Epithelial cell of proximal tubule (primary cell): ENCODE results near the gene DGKB. TPM values are rescaled to one million over a fixed set of nuclear protein-coding genes. Genes with fewer than 3 reads are reported as not detected.

Experiments used
- DNase-seq: peaks from one replicate; pipeline ENCODE4 v3.0.0-alpha.2; 2011; ENCODE audit warnings: low read depth
- H3K4me3 ChIP-seq: 2 replicates; pipeline ENCODE4 v1.5.1; 2011; ENCODE audit warnings: low read depth, mild to moderate bottlenecking, low read length
- CTCF ChIP-seq: conservative IDR thresholded peaks from 2 replicates; pipeline ENCODE4 v1.5.1; 2012; ENCODE audit warnings: low read depth, mild to moderate bottlenecking, low read length
- total RNA-seq: library from RNA; depleted of rRNA; stranded (reverse); fragments of >200 nt; gene quantifications from 2 replicates; pipeline ENCODE4 v1.2.3, GENCODE V29; 2015

The DGKB gene
- total RNA-seq, 1 donor from 2014 or later = 0.69 TPM

- no peak for TF ChIP-seq CTCF
- DNase-seq = no peak
- no peak overlapping the region for H3K4me3 ChIP-seq
Measured at GRCh38 chr7:14854471-14854870, 48.1 kb downstream of the DGKB start.

DNA sequence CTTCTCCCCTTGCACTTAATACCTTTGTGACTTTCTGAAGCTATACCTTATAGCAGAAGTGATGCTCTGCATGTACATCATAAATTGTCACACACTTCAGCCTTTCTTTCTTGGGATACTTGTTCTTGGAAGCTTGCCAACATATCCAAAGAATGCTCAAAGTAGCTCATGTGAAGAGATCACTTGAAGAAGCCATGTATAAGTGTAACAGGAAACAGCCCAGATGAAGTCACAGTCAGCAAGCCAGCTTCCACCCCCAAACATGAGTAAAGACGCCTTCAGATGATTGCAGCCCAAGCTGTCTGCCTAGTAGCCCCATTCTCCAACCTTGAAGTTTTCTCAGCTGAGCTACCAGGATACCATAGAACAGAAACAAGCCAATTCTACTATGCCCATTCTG is 50.9 kb downstream of the DGKB start:
- TF ChIP-seq CTCF = no peak
- no peak overlapping the region for H3K4me3 ChIP-seq
- no peak for DNase-seq

GRCh38 chr7:14850039-14850438 is 52.5 kb downstream of the DGKB start:
- H3K4me3 ChIP-seq = no peak overlapping the region
- TF ChIP-seq CTCF = no peak
- peak; percentile 13 for DNase-seq

DNA sequence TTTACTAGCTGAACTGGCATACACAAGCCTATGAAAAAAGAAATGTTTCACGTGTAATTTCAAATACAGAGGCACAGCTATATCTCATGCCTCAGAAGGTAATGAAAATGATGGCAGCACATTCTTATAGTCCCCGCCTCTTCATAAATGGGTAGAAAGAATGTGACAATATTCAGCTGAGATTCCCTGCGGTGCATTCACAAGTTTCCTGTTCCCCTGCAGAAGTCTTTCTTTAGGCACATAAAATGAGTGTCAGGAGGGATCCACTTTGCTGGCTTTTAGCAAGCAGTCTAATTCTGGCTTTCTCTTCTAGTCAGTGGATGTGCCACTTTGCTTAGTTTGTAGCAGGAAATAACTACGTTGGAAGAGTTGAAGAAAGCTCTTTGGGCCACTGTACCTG is 56.1 kb downstream of the DGKB start:
- no peak for DNase-seq
- TF ChIP-seq CTCF = no peak
- no peak overlapping the region for H3K4me3 ChIP-seq

- H3K4me3 ChIP-seq = no peak overlapping the region
- DNase-seq = no peak
- no peak for TF ChIP-seq CTCF
Measured at GRCh38 chr7:14843755-14844154, 58.8 kb downstream of the DGKB start.

GRCh38 chr7:14842523-14842922 is 60.0 kb downstream of the DGKB start:
- TF ChIP-seq CTCF = no peak
- H3K4me3 ChIP-seq = no peak overlapping the region
- no peak for DNase-seq

DNA sequence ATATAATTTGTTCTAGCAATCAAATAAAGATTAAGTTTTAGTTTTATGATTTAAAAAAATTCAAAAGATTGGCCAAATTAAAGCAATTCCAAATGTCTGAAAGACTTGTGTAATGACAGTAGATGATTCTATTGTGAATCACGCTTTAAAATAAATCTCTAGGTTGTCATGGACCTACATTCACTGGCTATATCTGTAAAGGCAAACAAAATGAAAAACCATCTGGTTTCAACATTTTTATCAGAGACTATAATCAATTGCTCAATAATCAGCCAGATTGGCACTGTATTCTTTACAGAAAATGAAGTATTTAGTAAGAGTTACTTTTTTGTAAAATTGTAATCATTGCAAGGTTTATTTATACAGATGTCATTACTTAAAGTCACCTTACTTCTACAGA is 60.7 kb downstream of the DGKB start:
- DNase-seq = no peak
- H3K4me3 ChIP-seq = no peak overlapping the region
- no peak for TF ChIP-seq CTCF
